GM12872 (cell line): ENCODE data around the gene PNPLA7.

ENCODE experiments used
- TF ChIP-seq, protein P1 (sequence below): IDR thresholded peaks from 3 replicates; pipeline ENCODE4 v1.5.1; 2011; ENCODE audit warnings: low read depth, mild to moderate bottlenecking, low read length, moderate library complexity; ENCODE audit not compliant: insufficient read depth

Gene PNPLA7

DNA sequence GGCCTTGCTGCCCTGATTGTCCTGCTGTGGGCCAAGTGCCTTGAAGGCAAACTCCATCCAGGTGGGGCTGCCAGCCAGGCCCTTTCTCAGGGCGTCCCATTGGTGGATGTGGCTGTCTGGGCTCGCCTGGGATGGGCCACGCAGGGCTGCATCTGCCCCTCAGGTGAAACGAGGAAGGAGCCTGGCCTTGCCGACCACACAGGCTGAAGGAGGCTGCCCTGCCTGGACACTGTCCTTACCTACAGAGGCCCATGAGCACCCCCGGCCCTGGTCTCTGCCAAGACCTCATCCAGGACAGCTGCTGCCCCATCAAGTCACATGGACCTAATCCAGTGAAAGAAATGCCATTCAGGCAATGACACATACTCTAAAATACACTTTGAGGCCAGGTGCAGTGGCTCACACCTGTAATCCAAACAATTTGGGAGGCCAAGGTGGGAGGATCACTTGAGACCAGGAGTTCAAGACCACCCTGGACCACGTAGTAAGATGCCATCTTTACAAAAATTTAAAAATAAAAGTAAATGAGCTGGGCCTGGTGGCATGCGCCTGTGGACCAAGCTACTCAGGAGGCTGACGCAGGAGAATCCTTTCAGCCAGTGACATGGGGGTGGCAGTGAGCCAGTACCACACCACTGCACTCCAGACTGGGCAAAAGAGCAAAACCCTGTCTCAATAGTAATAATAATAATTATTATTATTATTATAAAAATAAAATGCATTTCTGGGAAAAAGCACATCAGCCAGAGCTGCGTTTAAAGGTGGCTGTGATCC lies 33.9 kb downstream of the PNPLA7 start:
- TF ChIP-seq, protein P1, sequence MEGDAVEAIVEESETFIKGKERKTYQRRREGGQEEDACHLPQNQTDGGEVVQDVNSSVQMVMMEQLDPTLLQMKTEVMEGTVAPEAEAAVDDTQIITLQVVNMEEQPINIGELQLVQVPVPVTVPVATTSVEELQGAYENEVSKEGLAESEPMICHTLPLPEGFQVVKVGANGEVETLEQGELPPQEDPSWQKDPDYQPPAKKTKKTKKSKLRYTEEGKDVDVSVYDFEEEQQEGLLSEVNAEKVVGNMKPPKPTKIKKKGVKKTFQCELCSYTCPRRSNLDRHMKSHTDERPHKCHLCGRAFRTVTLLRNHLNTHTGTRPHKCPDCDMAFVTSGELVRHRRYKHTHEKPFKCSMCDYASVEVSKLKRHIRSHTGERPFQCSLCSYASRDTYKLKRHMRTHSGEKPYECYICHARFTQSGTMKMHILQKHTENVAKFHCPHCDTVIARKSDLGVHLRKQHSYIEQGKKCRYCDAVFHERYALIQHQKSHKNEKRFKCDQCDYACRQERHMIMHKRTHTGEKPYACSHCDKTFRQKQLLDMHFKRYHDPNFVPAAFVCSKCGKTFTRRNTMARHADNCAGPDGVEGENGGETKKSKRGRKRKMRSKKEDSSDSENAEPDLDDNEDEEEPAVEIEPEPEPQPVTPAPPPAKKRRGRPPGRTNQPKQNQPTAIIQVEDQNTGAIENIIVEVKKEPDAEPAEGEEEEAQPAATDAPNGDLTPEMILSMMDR = no peak

DNA sequence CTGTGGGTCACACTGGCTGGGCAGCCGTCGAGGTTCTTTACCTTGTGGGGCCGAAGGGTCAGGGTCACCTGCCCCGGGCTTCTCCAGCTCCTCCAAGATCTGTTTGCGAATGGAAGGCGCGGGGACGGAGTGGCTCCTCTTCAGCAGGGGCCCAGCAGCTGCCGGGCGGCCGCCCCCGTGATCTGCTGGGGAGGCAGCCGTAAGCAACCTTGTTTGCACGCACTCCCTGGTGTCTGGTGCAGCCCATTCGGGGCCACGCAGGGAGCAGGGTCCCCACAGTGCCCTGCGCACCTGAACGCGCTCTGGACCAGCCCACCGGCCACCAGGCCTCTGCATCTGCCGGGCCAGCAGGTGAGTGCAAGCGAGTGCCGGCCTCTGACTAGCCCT lies 34.9 kb downstream of the PNPLA7 start:
- TF ChIP-seq, protein P1 = no peak

DNA sequence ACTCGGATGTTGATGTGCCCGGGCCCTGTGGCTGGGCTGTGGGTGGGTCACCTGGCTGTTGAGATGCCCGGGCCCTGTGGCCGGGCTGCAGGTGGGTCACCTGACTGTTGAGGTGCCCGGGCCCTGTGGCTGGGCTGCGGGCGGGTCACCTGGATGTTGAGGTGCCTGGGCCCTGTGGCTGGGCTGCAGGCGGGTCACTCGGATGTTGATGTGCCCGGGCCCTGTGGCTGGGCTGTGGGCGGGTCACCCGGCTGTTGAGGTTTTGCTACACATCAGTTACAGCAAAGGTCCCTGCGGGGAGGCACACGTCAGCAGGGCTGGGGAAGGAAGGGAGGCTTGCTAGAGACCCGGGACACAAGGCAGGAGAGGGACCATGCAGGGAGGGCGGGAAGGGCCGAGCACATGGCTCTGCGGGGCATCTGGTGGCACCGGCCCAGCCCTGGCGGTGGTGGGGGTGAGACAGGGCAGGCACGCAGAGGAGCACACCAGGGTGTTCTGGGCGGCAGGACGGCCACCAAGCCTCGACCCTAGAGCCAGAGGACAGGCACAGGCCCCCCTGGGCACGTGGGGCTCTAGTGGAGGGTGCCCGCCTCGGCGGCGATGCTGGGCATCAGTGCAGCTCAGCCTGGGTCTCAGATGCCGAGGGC lies 35.4 kb downstream of the PNPLA7 start:
- TF ChIP-seq, protein P1 = no peak

GRCh38 chr9:137511758-137512463 lies 38.3 kb downstream of the PNPLA7 start:
- TF ChIP-seq, protein P1 = no peak

DNA sequence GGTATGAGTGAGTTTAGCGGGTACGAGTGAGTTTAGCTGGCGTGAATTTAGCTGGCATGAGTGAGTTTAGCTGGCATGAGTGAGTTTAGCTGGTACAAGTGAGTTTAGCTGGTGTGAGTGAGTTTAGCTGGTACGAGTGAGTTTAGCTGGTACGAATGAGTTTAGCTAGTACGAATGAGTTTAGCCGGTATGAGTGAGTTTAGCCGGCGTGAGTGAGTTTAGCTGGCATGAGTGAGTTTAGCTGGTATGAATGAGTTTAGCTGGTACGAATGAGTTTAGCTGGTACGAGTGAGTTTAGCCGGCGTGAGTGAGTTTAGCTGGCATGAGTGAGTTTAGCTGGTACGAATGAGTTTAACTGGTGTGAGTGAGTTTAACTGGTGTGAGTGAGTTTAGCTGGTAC lies 41.0 kb downstream of the PNPLA7 start:
- TF ChIP-seq, protein P1 = no peak

DNA sequence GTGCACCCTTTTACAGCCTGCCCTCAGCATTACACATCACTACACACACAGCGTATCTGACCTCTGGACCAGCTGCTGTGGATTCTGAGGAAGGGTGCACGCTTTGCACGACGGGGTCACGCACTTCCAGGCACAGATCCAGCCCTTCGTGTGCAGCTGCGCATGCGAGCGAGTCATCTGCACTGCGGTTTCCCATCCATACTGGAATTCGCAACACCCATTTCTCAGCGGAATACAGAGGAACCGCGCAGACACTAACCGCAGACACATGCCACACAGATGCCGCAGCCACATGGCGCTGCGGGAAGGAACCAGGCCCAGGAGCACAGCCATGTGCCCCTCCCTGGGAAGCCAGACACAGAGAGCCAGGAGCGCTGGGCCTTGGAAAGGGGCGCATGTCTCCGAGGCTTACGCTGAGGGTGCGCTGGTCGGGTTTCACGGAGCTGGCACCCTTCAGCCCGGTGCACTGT lies 43.5 kb downstream of the PNPLA7 start:
- TF ChIP-seq, protein P1 = no peak

- TF ChIP-seq, protein P1 = no peak
Measured at GRCh38 chr9:137506274-137506673, 43.9 kb downstream of the PNPLA7 start.
